ENCODE measurements around the gene JOSD2.
"Not testable (repeated sequence)": the region's sequence is repeated elsewhere in the genome, so short reads cannot be mapped to it uniquely, and the experiment has no call there.

JOSD2 gene

DNA sequence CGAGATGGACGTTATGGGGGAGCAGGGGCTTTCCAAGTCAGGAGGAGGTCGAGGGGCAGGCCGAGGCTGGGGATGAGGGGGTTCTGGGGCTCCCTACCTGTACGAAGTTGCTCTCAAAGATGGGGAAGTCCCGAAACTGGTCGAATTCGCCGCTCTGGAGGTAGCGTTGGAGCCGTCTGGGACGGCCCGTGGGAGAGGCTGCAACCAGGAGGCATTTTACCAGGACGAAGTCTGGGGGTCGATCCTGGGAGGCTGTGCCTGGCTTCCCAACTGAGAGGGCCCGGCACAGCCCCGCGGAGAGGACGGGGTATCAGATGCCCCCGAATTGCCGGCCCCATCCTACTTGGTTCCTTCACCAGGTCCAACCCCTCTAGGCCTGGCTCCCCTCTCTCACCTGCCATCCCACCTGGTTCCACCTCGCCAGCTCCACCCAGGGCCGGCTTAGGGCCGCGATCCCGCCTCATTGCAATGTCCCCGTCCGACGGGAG, 35.2 kb downstream of the JOSD2 start:
- DNase-seq, result no peak

DNA sequence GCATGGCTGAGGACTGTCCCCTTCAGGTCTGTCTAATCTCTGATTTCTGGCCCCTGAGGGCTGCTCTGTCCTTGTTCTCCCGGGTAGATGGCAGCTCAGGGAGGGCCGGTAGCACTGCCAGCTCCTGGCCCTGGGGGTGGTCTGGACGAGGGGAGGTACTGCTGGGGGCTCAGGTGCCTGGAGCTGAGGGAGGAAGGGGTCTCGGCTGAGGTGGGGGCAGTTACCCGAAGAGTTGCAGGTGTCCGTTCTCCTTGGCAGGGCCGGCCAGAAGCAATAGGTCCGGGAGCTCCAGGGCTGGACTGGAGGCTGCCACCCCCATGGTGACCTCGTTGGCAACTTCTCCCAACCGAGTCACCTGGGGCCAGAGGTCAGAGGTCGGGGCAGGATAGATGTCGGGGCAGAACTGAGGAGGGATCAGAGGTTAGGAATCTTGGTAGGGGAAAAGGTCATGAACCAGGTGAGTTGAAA, 35.9 kb downstream of the JOSD2 start:
- no peak for DNase-seq

DNA sequence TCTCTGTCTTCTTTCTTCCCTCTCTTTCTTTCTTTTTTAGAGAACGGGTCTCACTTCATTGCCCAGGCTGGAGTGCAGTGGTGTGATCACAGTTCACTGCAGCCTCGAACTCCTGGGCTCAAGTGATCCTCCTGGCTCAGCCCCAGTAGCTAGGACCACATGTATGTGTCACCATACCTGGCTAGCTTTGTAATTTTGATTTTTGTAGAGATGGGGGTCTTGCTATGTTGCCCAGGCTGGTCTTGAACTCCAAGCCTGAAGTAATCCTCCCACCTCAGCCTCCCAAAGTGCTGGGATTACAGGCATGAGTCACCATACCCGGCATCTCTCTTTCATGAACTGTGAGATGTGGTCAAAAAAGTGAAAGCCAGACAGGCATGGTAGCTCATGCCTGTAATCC, 37.7 kb downstream of the JOSD2 start:
- not testable (repeated sequence) for DNase-seq

GRCh38 chr19:50468818-50469217, 42.2 kb downstream of the JOSD2 start:
- DNase-seq, result no peak

DNA sequence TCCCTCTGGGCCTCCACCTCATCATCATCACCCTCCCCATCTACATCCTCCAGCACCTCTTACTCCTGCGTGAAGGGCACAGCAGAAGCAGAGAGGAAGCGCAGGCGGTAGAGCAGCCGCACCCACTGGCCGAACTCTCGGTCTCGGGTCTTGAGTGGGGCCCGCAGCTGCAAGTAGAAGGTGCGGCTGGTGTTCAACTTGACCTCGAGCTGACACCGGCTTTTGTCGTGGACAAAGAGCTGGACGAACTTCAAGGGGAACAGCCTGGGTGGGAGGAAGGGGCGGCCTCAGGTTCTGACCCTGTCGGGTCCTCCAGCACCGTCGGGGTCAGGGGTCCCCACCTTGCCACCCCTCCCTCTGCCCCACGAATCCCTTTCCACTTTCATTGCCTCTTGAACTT, 43.4 kb downstream of the JOSD2 start:
- DNase-seq, result no peak

GRCh38 chr19:50466706-50467039, 44.3 kb downstream of the JOSD2 start:
- no peak for DNase-seq

GRCh38 chr19:50465986-50466705, 44.8 kb downstream of the JOSD2 start:
- DNase-seq, result peak; percentile 13

- DNase-seq, result no peak
Measured at GRCh38 chr19:50465000-50465399, 46.0 kb downstream of the JOSD2 start.

- no peak for DNase-seq
Measured at GRCh38 chr19:50464348-50464747, 46.6 kb downstream of the JOSD2 start.

DNA sequence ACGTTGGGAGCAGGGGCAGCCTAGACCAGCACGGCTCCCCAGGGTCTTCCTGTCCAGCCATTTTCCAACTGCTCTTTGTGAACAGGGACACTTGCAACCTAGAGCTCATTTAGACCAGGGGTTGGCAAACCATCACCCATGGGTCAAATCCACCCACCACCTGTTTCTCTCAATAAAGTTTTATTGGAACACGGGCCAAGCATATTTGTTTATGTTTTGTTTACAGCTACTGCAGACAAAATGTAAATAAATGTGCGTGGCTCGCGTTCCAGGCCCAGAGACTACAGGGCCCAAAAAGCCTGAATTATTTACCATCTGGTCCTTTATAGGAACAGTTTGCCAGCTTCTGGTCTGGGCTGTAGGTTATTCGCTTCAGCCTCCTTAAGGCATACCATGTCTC, 48.0 kb downstream of the JOSD2 start:
- no peak for DNase-seq

- DNase-seq, result peak; percentile 60
Measured at GRCh38 chr19:50461066-50461875, 49.7 kb downstream of the JOSD2 start.

- DNase-seq, result peak; percentile 25
Measured at GRCh38 chr19:50460161-50460765, 50.7 kb downstream of the JOSD2 start.

- no peak for DNase-seq
Measured at GRCh38 chr19:50459638-50460037, 51.4 kb downstream of the JOSD2 start.

DNA sequence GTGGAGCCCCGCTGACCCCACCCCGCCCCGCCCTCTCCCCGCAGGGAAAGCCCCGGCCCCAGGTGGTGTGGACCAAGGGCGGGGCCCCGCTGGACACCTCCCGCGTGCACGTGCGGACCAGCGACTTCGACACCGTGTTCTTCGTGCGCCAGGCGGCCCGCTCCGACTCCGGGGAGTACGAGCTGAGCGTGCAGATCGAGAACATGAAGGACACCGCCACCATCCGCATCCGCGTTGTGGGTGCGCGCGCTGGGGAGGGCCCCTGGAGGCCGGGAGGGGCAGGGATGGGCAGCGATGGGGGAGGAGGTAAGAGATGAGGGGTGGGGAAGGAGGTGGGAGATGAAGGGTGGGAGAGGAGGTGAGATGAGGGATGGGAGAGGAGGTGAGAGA, 51.9 kb downstream of the JOSD2 start:
- DNase-seq, result no peak

DNA sequence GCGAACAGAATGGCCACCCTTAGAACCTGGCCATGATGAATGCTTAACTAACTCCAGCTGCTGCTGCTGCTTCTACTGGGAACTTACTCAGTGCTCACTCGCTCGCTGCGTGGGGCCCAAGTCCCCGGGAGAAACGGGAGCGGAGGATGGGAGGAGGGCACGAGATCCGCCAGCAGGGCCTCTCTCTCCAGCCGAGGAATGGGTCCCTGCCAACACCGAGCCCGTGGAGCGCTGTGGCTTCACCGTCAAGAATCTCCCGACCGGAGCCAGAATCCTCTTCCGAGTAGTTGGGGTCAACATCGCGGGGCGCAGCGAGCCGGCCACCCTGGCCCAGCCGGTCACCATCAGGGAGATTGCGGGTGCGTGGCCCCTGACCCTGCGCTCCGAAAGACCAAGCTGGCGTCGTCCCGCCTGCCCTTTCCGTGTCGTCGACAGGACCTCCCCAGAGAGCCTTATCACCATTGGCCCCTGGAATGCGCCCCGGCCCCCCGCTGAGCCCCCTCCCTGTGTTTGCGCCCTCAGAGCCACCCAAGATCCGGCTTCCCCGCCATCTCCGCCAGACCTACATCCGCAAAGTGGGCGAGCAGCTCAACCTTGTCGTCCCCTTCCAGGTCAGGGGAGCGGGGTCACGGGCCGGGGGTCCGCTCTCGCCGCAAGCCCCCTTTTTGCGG, 52.5 kb downstream of the JOSD2 start:
- DNase-seq, result peak; percentile 9

DNA sequence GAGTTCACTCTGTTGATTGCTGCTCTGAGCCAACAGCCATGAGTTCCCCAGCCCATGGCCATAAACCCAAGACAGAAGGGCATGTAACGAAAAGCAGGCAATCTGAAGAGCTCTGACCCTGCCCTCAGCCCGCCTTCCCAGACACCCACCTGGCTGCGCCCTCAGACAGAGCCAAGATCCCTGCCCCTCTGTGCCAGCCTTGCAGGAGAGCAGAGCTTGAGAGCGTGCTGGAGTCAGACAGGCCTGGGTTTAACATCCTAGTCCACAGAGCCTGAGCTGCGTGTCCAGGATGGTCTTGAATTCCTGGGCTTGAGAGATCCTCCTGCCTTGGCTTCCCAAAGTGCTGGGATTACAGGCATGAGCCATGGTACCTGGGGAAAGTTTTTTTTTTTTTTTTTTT, 53.7 kb downstream of the JOSD2 start:
- DNase-seq, result no peak
